Loucy (cell line): ENCODE measurements around the gene MEP1B.

ENCODE experiments used
- EZH2phosphoT487 ChIP-seq: fragments of 200-600 bp; IDR thresholded peaks from 2 replicates; pipeline ENCODE4 v1.6.1; 2018; ENCODE audit warnings: antibody characterized with exemption, mild to moderate bottlenecking, moderate library complexity, borderline replicate concordance
- TF ChIP-seq, protein P1 (sequence below): fragments of 200-600 bp; sonication (generic); conservative IDR thresholded peaks from 2 replicates; pipeline ENCODE4 v1.5.1; 2014; ENCODE audit warnings: mild to moderate bottlenecking, antibody characterized with exemption, low read length

- TF ChIP-seq, protein P1, sequence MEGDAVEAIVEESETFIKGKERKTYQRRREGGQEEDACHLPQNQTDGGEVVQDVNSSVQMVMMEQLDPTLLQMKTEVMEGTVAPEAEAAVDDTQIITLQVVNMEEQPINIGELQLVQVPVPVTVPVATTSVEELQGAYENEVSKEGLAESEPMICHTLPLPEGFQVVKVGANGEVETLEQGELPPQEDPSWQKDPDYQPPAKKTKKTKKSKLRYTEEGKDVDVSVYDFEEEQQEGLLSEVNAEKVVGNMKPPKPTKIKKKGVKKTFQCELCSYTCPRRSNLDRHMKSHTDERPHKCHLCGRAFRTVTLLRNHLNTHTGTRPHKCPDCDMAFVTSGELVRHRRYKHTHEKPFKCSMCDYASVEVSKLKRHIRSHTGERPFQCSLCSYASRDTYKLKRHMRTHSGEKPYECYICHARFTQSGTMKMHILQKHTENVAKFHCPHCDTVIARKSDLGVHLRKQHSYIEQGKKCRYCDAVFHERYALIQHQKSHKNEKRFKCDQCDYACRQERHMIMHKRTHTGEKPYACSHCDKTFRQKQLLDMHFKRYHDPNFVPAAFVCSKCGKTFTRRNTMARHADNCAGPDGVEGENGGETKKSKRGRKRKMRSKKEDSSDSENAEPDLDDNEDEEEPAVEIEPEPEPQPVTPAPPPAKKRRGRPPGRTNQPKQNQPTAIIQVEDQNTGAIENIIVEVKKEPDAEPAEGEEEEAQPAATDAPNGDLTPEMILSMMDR = no peak
- no peak for TF ChIP-seq EZH2phosphoT487
Observed at GRCh38 chr18:32267463-32267862, 77.6 kb downstream of the MEP1B start.
